ENCODE measurements around the gene CACNA1C.
A peak's percentile ranks its signal among the peaks of the same experiment; 100 is the strongest.

Gene CACNA1C

GRCh38 chr12:2284857-2285256, 232.1 kb downstream of the CACNA1C start:
- DNase-seq = peak; percentile 88

GRCh38 chr12:2285462-2285861, 232.7 kb downstream of the CACNA1C start:
- DNase-seq = peak; percentile 7

GRCh38 chr12:2286047-2286446, 233.3 kb downstream of the CACNA1C start:
- no peak for DNase-seq

DNA sequence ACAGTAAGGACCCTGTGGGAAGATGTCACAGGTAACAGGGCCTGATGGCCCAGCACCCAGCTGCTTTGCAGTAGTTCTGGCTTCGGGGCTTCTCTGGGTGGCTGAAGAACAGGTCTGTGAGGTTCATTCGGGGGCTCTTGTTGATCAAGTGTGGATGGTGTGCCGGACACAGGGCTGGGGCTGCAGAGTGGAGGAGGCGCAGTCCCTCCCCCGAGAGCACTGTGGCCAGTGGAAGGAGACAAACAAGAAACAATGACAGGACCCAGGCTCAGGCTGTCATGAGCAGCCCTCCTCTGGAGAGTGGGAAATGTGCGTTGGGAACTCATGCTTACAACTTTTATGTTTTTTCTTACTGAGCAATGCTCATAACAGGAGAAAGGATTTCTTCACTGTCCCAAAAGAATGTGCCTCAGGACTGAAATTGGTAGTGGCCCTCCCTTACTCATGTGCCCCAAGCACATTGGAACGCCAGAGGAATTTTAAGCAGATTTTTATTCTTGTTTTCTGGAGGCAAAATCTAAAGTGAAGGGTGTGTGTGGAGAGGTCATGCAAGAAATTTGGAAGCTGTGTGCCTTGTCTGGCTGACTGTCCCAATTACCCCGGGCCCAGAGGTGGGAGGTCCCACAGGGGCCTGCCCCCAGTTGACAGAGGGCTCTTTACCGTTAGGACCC, 233.8 kb downstream of the CACNA1C start:
- peak; percentile 19 for DNase-seq

DNA sequence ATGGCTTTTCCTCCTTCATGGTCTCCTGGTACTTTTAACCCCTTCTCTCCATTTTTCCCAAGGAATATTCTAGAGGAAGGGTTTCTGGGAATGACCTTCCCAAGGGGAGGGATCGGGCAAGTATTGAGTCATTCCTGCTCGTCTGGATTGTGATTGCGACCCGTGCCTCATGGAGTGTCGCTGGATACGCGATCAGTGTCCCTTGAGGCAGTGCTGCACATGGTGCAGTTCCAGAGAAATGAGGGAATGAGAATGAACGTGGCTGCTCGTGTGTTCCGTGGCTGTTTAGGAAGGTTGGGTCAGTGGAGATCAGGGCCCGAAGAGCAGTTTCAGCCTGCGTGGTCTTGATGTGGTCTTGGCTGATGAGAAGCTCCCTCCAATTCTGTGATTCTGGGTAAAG, 234.4 kb downstream of the CACNA1C start:
- peak; percentile 12 for DNase-seq

- DNase-seq = peak; percentile 10
These were observed 234.8 kb downstream of the CACNA1C start for GRCh38 chr12:2287589-2287988.

- DNase-seq = peak; percentile 42
These were observed 235.2 kb downstream of the CACNA1C start for GRCh38 chr12:2288001-2288400.

GRCh38 chr12:2288471-2288870, 235.7 kb downstream of the CACNA1C start:
- peak; percentile 10 for DNase-seq

GRCh38 chr12:2288875-2289274, 236.1 kb downstream of the CACNA1C start:
- DNase-seq = peak; percentile 4

GRCh38 chr12:2289525-2289924, 236.7 kb downstream of the CACNA1C start:
- DNase-seq = peak; percentile 14

DNA sequence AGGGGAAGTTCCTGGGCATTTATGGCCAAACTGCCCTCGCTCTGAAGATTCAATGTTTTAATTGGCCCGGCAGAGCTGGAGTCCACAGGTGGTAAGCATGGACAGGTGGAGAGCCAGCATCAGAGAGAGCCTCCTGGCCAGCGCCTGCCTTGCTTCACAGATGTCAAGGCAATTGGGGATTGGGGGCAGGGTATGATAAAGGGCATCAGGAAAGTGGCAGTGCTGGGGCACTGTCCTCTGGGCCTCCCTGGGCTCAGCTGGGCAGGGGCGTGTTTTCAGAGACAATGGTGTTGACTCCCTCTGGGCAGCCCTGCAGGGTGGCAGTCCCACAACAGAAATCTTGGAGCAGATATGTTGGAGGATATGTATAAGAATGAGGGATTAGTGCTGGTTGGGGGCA, 237.3 kb downstream of the CACNA1C start:
- DNase-seq = no peak

DNA sequence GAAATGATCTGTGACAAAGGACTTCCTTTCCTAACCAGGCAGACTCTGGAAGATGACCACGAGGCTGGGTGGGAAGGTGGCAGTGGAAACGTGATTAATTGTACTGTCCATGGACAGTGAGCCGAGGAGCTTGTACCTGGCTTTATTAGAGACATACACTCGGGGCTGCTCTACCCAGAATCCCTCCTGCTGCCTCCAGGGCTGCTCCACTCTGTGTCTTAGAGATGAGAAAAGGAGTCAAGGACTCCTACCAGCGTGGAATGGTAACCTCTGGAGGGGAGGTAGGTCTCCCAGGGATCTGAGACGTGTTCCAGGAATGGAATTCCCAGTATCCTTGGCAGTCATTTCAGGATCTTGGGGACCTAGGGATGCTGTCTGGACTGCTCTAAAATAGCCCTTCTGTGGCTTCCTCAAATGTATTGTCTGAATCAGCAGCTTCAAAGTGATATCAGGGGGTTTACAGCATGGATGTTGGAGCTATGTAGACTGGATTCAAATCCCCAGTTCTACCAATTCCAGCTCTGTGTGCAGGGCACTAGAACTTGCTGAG, 237.8 kb downstream of the CACNA1C start:
- peak; percentile 6 for DNase-seq

DNA sequence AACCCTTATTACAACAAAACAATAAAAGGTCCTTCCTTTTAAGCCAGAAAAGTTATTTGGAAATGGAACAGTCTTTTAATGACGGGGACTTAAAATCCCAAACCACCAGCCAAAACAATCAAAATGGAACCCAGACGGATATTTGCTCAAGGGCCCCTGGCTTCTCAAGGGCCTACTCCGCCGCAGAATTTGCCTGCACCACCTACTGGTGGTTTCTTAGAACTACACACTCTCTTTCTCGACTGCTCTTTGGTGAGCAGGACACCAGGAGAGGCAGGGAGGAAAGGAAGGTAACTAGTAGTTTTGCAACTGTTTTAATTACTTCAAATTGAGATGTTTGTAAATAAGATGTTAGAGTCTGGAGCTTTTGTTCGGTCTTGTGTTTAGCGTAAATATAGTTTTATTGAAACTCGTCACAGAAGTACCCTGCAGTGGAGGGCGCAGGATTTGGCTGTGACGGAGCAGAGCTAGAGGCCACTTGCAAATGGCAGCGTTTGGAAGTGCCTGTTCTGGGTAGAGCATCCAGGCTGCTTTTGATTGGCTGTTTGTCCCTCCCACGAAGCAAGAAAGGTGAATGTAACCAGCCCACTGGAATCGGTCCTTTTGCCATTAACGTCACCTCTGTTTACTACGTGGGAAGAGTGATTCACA, 238.5 kb downstream of the CACNA1C start:
- DNase-seq = peak; percentile 17

GRCh38 chr12:2291947-2292346, 239.2 kb downstream of the CACNA1C start:
- DNase-seq = peak; percentile 5

DNA sequence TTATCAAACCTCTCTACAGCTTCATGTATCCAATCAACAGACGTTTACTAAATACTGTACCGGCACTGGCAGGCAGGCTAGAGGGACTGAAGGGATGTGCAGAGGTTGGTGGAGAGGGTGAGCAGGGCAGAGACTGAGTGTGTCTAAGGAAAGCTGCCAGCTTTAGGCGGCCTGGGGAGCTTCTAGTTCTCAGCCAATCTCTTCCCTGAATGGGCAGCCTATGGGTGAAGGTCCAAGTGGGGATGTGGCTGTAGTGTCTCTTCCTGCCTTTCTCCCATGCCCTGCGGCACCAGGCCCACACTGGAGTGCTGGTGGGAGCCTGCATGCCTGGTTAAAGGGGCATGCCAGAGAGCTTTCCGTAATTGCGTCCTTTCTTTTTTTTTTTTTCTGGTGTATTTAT, 239.8 kb downstream of the CACNA1C start:
- DNase-seq = peak; percentile 5

- DNase-seq = peak; percentile 20
These were observed 242.1 kb downstream of the CACNA1C start for GRCh38 chr12:2294651-2295475.

- DNase-seq = peak; percentile 13
These were observed 243.2 kb downstream of the CACNA1C start for GRCh38 chr12:2295941-2296461.

GRCh38 chr12:2297004-2297403, 244.2 kb downstream of the CACNA1C start:
- peak; percentile 15 for DNase-seq

- DNase-seq = no peak
These were observed 244.9 kb downstream of the CACNA1C start for GRCh38 chr12:2297658-2298057.

- DNase-seq = peak; percentile 15
These were observed 245.9 kb downstream of the CACNA1C start for GRCh38 chr12:2298556-2299200.

- DNase-seq = peak; percentile 73
These were observed 246.4 kb downstream of the CACNA1C start for GRCh38 chr12:2299206-2299605.

DNA sequence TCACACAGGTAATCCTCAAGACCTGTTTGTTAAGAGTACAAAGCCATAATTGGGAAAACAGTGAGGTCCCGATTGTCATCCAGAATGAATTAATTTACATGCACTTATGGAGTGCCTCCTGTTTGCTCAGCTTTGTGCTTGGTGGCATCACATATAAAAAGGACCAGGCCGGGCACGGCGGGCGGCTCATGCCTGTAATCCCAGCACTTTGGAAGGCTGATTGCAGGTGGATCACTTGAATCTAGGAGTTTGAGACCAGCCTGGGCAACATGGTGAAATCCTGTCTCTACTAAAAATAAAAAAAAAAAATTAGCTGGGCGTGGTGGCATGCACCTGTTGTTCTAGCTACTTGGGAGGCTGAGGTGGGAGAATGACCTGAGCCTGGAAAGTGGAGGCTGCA, 247.4 kb downstream of the CACNA1C start:
- peak; percentile 7 for DNase-seq

DNA sequence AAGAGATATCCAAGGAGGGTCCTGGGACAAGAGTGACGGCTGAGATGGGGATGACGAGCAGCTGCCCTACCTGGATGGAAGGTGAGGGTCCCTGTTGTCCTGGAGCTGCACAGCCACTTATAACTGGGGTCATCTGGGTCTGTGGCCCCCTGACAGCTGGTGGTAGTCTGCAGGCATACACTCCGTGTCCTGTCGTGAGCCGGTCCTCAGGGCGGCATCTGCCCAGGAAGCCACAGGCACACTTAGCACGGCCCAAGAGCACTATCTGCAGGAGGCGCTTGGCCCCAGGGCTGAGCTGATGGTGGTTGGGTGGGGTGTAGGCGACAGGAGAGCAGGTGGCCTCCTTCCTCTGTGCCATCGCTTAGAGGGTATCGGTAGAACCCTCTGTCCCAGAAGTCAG, 248.1 kb downstream of the CACNA1C start:
- peak; percentile 12 for DNase-seq

Data from right hindlimb (tissue), 1 donor.